Activated CD4-positive, alpha-beta T cell treated with anti-CD3 and anti-CD28 coated beads, Interleukin-2, amount 50 U/mL, for 4 hours (primary cell): ENCODE measurements around the gene CTRB1.
"Not testable (repeated sequence)": the region's sequence is repeated elsewhere in the genome, so short reads cannot be mapped to it uniquely, and the experiment has no call there.

Experiments used
- DNase-seq, 2 experiments: peaks; one replicate each; pipeline ENCODE4 v3.0.0-alpha.2; 2020

Gene CTRB1

GRCh38 chr16:75226550-75227360, 8.0 kb downstream of the CTRB1 start:
- no peak for DNase-seq

GRCh38 chr16:75227361-75228142, 8.8 kb downstream of the CTRB1 start:
- DNase-seq: no peak

- no peak for DNase-seq
These were observed 9.6 kb downstream of the CTRB1 start for GRCh38 chr16:75228143-75228976.

DNA sequence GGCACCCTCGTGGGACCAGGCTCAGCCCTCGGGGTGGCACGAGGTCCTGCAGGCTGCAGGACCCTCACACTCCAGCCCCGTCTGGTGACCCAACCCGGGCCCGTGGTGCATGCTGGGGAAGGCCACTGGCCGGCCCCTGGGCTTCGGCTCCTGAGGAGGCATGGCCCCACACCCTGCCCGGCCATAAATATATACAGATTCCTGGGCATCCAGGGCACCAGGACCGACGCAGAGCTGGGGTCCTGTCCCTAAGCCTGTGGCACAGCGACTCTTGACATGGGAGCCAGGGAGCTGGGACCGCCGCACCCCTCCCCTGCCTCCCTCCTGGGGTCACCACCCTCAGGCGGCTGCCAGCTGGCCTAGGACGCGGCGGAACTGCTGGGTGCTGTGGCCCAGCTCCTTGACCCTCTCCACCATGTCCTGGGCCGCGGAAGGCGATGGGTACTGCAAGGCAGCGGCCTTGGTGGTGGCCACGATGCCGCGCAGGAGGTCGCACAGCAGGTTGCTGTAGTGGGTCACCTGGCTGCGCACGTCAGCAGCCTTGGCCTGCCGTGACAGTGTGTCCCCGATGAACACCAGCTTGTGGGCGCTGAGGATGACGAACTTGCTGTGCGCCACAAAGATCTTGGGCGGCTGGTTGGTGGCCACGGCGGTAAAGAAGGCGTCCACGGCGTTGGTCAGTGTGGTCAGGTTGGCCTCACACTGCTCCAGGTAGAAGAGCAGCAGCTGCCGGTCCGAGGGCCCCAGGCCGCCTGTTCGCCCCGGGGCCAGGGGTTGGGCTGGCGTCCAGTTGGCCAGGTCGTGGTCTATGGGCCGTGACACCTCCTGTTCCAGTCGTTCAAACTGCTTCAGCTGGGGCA, 10.6 kb downstream of the CTRB1 start:
- no peak for DNase-seq

DNA sequence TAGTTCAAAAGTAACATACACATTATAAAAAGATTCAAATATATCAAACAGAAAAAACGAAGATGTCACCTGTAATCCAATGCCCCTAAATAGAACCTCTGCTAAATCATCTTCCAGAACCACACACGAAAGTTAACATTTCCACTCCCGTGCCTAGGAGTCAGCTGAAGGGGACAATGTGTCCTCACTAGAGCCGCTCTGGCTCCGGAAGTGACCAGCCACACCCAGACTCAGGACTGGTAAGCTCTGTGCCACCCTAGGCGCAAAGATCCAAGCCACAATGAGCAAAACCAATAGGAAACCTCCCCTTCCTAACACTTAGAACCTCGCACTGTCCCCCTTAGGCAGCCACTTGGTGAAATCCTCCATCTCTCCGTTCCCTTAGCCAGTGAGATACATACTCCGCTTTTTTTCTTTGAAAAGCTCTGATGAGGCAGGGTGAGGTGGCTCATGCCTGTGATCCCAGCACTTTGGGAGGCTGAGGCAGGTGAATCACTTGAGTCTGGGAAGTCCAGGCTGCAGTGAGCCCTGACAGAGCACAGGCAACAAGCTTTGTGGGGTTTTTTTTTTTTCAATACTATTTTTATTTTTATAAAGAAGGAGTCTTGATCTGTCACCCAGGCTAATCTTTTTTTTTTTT, 11.8 kb downstream of the CTRB1 start:
- no peak for DNase-seq

- DNase-seq: no peak
These were observed 12.8 kb downstream of the CTRB1 start for GRCh38 chr16:75231570-75231969.

DNA sequence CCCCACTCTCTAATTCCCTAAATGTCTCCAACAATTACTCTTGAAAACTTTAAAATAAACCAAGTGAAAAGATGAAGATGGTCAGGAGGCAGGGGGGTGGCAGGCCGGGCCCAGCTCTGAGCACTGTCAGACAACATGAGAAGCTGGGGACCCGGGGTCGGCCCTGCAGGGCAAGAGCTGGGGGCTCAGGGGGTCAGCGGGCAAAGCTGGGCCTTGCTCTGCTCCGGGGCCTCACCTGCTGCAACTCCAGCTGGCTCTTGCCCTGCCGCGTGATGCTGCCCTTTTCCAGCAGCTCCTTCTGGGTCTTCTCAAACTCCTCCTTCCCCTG, 14.8 kb downstream of the CTRB1 start:
- DNase-seq: no peak

DNA sequence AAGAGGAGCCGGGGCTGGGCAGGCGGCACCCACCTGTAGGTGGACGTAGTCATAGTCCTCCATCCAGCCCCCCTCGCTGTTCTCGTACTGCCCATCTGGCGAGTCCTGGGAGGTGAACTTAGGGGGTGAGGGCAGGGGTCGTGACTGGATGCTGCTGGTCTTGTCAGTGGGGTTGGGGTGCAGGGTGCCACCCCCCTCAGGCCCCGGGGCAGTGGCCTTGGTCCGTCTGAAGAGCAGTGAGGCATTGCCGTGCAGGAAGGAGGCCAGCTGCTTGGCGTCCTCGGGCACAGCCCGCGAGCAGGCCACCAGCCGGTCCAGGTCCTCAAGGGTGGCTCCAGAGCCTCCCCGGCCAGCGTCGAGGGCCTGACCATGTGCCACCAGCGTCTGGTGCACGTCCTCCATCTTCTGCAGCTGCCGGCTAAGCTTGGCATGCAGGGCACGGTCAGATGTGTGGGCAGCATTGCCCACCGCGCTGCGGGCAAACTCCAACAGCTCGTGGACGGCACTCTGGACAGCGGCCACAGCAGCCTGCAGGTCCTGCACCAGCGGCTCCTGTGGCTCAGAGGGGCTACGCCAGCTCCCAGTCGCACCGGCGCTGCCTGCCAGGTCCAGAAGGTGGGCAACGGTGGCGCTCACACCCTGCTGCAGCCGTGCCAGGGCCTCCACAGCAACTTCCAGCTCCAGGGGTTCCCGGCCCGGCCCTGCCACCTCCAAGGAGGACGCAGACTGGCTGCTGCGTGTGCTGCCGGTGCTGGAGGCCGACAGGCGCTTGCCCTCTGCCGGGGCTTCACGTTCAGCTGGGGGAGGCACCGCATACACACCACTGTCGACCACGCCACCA, 16.3 kb downstream of the CTRB1 start:
- no peak for DNase-seq

GRCh38 chr16:75235721-75236193, 17.0 kb downstream of the CTRB1 start:
- DNase-seq: no peak

DNA sequence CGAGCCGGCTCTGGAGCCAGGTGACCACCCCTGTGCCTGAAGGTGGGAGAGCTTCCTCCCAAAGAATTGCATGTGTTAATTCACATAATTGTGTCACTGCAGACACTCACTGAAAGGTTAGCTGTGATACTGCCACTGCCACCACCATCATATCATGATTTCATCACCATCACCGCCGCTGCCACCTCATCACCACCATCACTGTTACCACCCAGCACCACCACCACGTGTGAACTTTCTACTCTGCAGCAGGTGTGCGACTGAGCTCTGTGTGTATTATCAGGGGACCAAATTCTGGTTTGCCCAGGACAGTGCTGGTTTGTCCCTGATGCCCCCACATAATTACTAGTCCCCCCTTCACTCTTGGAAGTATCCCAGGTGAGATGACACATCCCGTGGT, 17.4 kb downstream of the CTRB1 start:
- no peak for DNase-seq

- DNase-seq: no peak
These were observed 18.1 kb downstream of the CTRB1 start for GRCh38 chr16:75236736-75237397.

DNA sequence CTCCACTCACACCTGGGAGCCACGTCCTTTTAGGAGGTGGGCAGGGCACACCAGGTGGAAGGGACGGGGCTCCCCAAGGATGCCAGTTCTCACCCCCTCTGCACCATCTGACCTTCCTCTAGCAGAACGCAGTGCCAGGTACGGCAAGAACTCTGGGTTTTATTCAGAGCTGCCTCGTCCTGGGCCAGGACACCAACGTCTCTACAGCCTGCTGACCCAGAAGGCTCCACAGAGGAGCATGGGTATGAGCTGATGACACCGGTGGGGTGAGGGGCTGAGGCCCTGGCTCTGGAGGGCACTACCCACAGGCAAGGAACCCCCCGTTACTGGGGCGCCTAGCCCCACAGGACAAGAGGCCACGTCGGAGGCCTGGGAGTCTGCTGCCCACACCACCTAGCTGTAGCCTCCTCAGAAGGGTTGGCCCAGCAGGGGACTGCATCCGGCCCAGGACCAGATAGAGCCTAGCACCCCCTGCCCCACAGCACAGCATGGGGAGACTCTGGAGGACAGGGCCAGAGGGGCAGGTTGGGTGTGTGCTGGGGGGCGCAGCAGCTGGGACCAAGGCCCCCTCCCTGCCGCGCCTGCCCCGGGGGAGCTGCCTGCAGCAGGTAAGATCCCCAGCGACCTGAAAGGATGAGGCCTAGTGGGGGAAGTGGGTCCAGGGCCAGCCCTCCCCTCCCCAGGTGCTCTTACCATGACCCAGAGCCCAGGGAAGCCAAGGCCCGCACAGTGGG, 18.8 kb downstream of the CTRB1 start:
- no peak for DNase-seq

DNA sequence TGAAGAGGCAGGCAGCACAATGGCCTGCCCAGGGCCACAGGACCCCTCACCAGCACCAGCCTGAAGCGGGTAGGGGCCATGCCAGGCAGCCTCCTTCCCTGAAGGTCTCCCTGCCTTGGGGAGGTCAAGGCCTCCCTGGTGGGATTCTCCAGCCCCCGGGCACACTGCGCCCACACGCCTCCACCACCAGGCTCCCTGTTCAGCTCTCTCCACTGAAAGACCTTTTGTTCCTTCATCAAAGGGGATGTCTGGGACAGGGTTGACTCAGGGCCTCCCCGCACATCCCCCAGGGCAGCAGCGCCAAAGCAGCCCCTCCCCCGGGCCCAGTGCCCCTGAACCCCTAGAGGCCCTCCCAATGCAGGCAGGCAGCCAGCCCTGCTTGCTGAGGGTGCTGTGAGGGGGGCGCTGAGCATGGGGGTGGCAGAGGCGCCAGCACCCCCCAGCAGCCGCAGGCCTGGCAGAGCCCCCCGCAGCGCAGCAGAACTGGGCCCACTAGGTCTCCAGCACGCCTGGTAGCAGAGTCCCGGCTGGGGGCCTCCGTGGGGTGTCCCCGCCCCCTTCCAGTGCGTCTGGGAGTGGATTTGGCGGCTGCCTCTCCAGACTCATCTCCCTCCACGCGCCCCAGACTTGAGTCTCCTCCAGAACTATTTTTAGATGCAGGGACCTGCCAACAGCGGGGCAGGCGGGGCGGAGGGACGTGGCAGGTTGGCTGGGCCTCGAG, 19.5 kb downstream of the CTRB1 start:
- no peak for DNase-seq

DNA sequence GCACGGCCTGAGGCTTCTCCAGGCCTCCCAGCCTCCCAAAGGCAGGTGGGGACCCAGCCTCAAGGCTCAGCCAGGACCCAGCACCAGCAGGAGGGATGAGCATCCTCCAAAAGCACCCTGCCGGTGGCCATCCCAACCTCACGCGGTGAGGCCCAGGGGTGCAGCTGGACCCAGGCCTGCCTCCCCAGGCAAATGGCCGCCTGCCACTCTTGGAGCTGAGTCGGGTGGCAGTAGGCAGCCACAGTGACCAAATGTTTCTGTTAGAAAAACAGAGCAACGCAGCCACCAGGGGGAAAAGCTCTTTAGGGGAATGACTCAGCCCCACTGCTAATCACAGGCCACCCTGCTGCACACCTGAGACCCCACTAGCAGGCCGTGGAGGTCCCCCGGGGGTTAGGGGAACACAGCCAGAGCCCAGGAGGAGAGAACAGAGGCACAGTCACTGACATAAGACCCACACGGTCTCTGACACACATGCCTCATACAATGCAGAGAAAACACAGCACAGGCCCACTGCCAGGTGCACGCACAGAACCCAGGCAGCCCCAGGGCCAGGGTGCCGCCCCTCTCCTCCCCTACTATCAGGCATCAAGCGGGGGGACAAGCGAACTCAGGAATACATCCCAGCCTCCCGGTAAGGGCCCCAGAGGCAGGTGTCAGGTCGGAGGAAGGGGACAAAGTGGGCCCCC, 20.2 kb downstream of the CTRB1 start:
- DNase-seq: no peak

GRCh38 chr16:75239542-75240122, 20.8 kb downstream of the CTRB1 start:
- no peak for DNase-seq

DNA sequence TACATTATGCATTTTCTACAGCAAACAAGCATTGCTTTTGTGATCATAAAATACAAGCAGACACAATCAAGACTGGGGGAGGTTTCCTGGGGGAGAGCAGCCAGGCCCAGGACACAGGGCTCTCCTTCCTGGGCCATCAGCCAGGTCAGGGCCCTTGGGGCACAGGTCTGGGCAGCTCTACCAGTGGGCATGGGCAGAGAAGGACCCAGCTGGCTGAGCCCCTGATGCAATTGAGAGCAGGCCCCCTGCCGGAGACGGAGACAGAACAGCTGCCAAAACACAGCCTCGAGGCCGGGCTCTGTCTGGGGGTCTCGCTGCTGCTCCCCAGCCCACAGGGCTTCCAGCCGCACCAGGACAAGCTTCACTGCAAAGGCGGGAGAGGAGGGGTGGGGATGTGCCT, 21.8 kb downstream of the CTRB1 start:
- not testable (repeated sequence) for DNase-seq

DNA sequence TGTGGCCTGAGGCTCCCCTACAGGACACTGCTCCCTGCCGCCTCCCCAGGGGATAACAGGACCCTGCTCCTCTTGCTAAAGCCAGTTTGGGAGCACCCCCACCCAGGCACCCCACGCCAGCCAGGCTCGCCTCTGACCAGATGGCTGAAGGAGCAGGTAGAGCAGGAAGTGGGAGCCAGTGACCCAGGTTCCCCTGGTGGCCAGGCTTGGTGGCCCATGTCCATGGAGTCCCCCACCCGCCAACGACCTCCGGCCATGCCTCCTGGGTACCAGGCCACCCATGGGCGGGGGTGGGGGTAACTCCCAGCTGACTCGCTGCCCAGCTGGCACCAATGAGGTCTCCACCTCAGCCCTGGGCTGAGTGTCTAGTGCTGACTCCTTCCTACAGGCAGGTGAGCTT, 22.6 kb downstream of the CTRB1 start:
- DNase-seq: no peak

DNA sequence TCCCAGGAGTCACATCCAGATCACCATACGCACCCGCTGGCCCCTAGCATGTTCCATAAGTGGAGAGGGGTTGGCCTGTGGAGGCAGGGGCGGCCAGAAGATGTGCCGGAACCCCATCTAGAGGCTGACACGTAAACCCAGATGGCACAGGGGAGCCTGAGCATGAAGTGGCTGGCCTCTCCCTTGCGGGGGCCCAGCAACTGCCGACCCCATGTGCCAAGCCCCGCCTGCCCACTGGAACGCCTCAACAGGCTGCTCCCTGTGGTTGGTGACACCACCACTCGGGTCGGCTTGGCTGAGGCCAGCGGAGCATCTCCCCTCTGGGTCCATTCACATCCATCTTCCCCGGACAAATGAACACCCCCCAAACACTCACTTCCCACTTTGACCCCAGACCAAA, 23.2 kb downstream of the CTRB1 start:
- DNase-seq: no peak
